Measurements from ENCODE around the gene TMEM233. TPM values are rescaled to one million over a fixed set of nuclear protein-coding genes. Genes with fewer than 3 reads are reported as not detected.

The TMEM233 gene
- total and polyA plus RNA-seq, 2 of the 8 experiments (the other 6 are each of a cell fraction or from before 2014, with no cell fraction given) = 0.09 TPM

- TF ChIP-seq CTCF (IDR thresholded peaks at IDR 0.05; ENCODE audit: control extremely low read depth in 1 of 3, insufficient read depth in 1 of 3, low read depth in 1 of 3, low read length in 3 of 3) = no peak
- no peak for TF ChIP-seq SP2 (IDR thresholded peaks at IDR 0.05; ENCODE audit: low read length)
- TF ChIP-seq SRF (IDR thresholded peaks at IDR 0.05; ENCODE audit: low read depth, low read length) = no peak
- TF ChIP-seq EGR1 (IDR thresholded peaks at IDR 0.05; ENCODE audit: borderline replicate concordance, low read depth, low read length) = no peak
- TF ChIP-seq RBBP5 (IDR thresholded peaks at IDR 0.05; ENCODE audit: borderline replicate concordance, low read depth, low read length) = no peak
- TF ChIP-seq NRF1 (IDR thresholded peaks at IDR 0.05; ENCODE audit: low read depth, low read length) = no peak
- TF ChIP-seq NANOG (IDR thresholded peaks at IDR 0.05; ENCODE audit: insufficient read depth, low read depth, low read length, poor library complexity, severe bottlenecking) = no peak
Measured at GRCh38 chr12:119601877-119602733, 8.5 kb downstream of the TMEM233 start (continued).
